Measurements from ENCODE around the gene CHEK1.
"Not testable (repeated sequence)": the region's sequence is repeated elsewhere in the genome, so short reads cannot be mapped to it uniquely, and the experiment has no call there.

CHEK1 gene

GRCh38 chr11:125624756-125625213, at the start of gene CHEK1:
Gene CHEK1, plus strand, starts transcription at chr11:125625163. Its CDS starts 1,606 bp downstream, at chr11:125626769.
- Histone ChIP-seq H3K4me3 (ENCODE audit: low read depth, low read length) (peak within 1 kb of the TSS; percentile 77), H3K36me3 (replicated peaks) (peaks cover 14% of the 10 kb centered on the region), H3K27me3 (replicated peaks) (no peaks in the 10 kb centered on the region), H3K27ac (peak within 1 kb of the TSS; percentile 88)
- DNase-seq = no peak
- TF ChIP-seq CTCF (IDR thresholded peaks at IDR 0.05; ENCODE audit: low read depth, low read length, missing control alignments) = no peak
- in situ Hi-C loops (cut with HindIII; ENCODE audit: low pct_ligation_motif_present, low sequenced_read_pairs) = no loop called here

- H3K36me3 ChIP-seq (replicated peaks) = peaks cover 63% of the 10 kb centered on the region
- H3K27me3 ChIP-seq (replicated peaks); DNase-seq; H3K4me3 ChIP-seq (ENCODE audit: low read depth, low read length); in situ Hi-C loops (cut with HindIII; ENCODE audit: low pct_ligation_motif_present, low sequenced_read_pairs); H3K27ac ChIP-seq: not testable (repeated sequence)
Measured at GRCh38 chr11:125577181-125577580, 47.8 kb upstream of the CHEK1 start.

GRCh38 chr11:125578783-125579182, 46.2 kb upstream of the CHEK1 start:
- DNase-seq = no peak
- no peak for TF ChIP-seq CTCF (IDR thresholded peaks at IDR 0.05; ENCODE audit: low read depth, low read length, missing control alignments)
- H3K27ac ChIP-seq = no peak overlapping the region
- H3K36me3 ChIP-seq (replicated peaks) = peaks cover 69% of the 10 kb centered on the region
- no peak overlapping the region for H3K4me3 ChIP-seq (ENCODE audit: low read depth, low read length)
- in situ Hi-C loops (cut with HindIII; ENCODE audit: low pct_ligation_motif_present, low sequenced_read_pairs) = no loop called here
- no peaks in the 10 kb centered on the region for H3K27me3 ChIP-seq (replicated peaks)

- no peak overlapping the region for H3K27ac ChIP-seq
- H3K27me3 ChIP-seq (replicated peaks) = no peaks in the 10 kb centered on the region
- no peak overlapping the region for H3K4me3 ChIP-seq (ENCODE audit: low read depth, low read length)
- peaks cover 60% of the 10 kb centered on the region for H3K36me3 ChIP-seq (replicated peaks)
- no peak for TF ChIP-seq CTCF (IDR thresholded peaks at IDR 0.05; ENCODE audit: low read depth, low read length, missing control alignments)
- in situ Hi-C loops (cut with HindIII; ENCODE audit: low pct_ligation_motif_present, low sequenced_read_pairs) = no loop called here
- DNase-seq = no peak
Measured at GRCh38 chr11:125579811-125580210, 45.2 kb upstream of the CHEK1 start.

GRCh38 chr11:125583496-125583895, 41.5 kb upstream of the CHEK1 start:
- no peak for TF ChIP-seq CTCF (IDR thresholded peaks at IDR 0.05; ENCODE audit: low read depth, low read length, missing control alignments)
- Histone ChIP-seq H3K27ac (no peak overlapping the region), H3K36me3 (replicated peaks) (peaks cover 36% of the 10 kb centered on the region), H3K4me3 (ENCODE audit: low read depth, low read length) (no peak overlapping the region), H3K27me3 (replicated peaks) (no peaks in the 10 kb centered on the region)
- no peak for DNase-seq
- in situ Hi-C loops (cut with HindIII; ENCODE audit: low pct_ligation_motif_present, low sequenced_read_pairs) = no loop called here

- in situ Hi-C loops (cut with HindIII; ENCODE audit: low pct_ligation_motif_present, low sequenced_read_pairs) = no loop called here
- DNase-seq = no peak
- H3K36me3 ChIP-seq (replicated peaks) = peaks cover 21% of the 10 kb centered on the region
- H3K4me3 ChIP-seq (ENCODE audit: low read depth, low read length) = no peak overlapping the region
- TF ChIP-seq CTCF (IDR thresholded peaks at IDR 0.05; ENCODE audit: low read depth, low read length, missing control alignments) = no peak
- no peaks in the 10 kb centered on the region for H3K27me3 ChIP-seq (replicated peaks)
- H3K27ac ChIP-seq = no peak overlapping the region
Measured at GRCh38 chr11:125585487-125585886, 39.5 kb upstream of the CHEK1 start.

Measured in brain microvascular endothelial cell (primary cell).